ENCODE measurements around the gene PRKCB.
A peak's percentile ranks its signal among the peaks of the same experiment; 100 is the strongest.

PRKCB gene

DNA sequence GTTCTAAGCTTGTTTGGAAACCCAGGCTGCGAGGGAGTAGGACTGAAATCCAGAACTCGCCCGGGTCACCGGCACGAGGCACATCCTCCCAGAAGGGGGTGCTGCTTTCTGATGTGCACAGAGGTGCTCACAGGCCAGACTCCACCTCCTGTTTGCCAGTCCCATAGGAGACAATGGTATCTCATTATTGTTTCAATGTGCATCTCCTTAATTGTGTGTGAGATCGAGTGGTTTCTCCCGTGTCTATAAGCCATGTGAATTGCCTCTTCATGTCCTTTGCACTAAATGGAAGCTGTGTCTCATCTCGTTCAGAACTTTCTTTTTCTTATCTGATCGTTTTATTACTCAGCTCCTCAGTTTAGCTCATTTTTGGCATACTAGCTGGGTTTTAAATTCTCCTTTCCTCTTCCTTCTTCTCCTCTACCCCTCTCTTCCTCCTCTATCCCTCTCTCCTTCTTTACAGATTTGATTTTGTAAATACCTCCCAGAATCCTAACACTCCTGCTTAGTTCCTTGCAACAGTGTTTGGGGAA lies 32.1 kb upstream of the PRKCB start:
- CTCF ChIA-PET = interaction anchor here (0.5 to 3.4 kb wide), 31 partner anchors 11 to 702 kb away, joined by 3 to 58 read pairs (median 3); no protein-coding TSS in a partner anchor
- no peaks in the 10 kb centered on the region for H3K9me3 ChIP-seq (ENCODE audit: control insufficient read depth, insufficient read depth, low read depth, low read length)
- no peak overlapping the region for H3K27ac ChIP-seq (ENCODE audit: extremely low read depth, low read depth, low read length)
- H3K36me3 ChIP-seq (ENCODE audit: control insufficient read depth in 2 of 2, insufficient read depth in 1 of 2, low read length in 2 of 2) = no peaks in the 10 kb centered on the region
- POLR2A ChIA-PET = no interaction called here
- no peak overlapping the region for H3K4me3 ChIP-seq (ENCODE audit: low read depth, low read length)
- no peaks in the 10 kb centered on the region for H3K4me1 ChIP-seq (ENCODE audit: control insufficient read depth, insufficient read depth, low read length)
- no peak for TF ChIP-seq ZNF776 (tag by site-specific recombination; IDR thresholded peaks at IDR 0.05; ENCODE audit: borderline replicate concordance)
- no peak for TF ChIP-seq AEBP2 (tag by site-specific recombination; IDR thresholded peaks at IDR 0.05; ENCODE audit: borderline replicate concordance)
- TF ChIP-seq, protein P1, sequence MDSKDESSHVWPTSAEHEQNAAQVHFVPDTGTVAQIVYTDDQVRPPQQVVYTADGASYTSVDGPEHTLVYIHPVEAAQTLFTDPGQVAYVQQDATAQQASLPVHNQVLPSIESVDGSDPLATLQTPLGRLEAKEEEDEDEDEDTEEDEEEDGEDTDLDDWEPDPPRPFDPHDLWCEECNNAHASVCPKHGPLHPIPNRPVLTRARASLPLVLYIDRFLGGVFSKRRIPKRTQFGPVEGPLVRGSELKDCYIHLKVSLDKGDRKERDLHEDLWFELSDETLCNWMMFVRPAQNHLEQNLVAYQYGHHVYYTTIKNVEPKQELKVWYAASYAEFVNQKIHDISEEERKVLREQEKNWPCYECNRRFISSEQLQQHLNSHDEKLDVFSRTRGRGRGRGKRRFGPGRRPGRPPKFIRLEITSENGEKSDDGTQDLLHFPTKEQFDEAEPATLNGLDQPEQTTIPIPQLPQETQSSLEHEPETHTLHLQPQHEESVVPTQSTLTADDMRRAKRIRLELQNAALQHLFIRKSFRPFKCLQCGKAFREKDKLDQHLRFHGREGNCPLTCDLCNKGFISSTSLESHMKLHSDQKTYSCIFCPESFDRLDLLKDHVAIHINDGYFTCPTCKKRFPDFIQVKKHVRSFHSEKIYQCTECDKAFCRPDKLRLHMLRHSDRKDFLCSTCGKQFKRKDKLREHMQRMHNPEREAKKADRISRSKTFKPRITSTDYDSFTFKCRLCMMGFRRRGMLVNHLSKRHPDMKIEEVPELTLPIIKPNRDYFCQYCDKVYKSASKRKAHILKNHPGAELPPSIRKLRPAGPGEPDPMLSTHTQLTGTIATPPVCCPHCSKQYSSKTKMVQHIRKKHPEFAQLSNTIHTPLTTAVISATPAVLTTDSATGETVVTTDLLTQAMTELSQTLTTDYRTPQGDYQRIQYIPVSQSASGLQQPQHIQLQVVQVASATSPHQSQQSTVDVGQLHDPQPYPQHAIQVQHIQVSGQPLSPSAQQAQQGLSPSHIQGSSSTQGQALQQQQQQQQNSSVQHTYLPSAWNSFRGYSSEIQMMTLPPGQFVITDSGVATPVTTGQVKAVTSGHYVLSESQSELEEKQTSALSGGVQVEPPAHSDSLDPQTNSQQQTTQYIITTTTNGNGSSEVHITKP (tag by site-specific recombination; IDR thresholded peaks at IDR 0.05) = peak; percentile 59
- 0 out of 2 replicates have a peak, but pooled peaks have one; percentile 29 for TF ChIP-seq ZBTB11 (tag by site-specific recombination; conservative IDR thresholded peaks at IDR 0.05; ENCODE audit: low read depth)
- peak; percentile 43 for TF ChIP-seq ZNF654 (tag by site-specific recombination; IDR thresholded peaks at IDR 0.05; ENCODE audit: low read depth)
- TF ChIP-seq, protein P2, sequence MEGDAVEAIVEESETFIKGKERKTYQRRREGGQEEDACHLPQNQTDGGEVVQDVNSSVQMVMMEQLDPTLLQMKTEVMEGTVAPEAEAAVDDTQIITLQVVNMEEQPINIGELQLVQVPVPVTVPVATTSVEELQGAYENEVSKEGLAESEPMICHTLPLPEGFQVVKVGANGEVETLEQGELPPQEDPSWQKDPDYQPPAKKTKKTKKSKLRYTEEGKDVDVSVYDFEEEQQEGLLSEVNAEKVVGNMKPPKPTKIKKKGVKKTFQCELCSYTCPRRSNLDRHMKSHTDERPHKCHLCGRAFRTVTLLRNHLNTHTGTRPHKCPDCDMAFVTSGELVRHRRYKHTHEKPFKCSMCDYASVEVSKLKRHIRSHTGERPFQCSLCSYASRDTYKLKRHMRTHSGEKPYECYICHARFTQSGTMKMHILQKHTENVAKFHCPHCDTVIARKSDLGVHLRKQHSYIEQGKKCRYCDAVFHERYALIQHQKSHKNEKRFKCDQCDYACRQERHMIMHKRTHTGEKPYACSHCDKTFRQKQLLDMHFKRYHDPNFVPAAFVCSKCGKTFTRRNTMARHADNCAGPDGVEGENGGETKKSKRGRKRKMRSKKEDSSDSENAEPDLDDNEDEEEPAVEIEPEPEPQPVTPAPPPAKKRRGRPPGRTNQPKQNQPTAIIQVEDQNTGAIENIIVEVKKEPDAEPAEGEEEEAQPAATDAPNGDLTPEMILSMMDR (tag by site-specific recombination; IDR thresholded peaks at IDR 0.05) = peak; percentile 76
- TF ChIP-seq, protein P3, sequence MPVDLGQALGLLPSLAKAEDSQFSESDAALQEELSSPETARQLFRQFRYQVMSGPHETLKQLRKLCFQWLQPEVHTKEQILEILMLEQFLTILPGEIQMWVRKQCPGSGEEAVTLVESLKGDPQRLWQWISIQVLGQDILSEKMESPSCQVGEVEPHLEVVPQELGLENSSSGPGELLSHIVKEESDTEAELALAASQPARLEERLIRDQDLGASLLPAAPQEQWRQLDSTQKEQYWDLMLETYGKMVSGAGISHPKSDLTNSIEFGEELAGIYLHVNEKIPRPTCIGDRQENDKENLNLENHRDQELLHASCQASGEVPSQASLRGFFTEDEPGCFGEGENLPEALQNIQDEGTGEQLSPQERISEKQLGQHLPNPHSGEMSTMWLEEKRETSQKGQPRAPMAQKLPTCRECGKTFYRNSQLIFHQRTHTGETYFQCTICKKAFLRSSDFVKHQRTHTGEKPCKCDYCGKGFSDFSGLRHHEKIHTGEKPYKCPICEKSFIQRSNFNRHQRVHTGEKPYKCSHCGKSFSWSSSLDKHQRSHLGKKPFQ (tag by site-specific recombination; IDR thresholded peaks at IDR 0.05) = no peak
- TF ChIP-seq ZNF600 (tag by site-specific recombination; IDR thresholded peaks at IDR 0.05) = peak; percentile 48; the same call in 1 of the 2 replicates
- 0 out of 2 replicates have a peak, but pooled peaks have one; percentile 17 for TF ChIP-seq ZBTB17 (tag by site-specific recombination; IDR thresholded peaks at IDR 0.05)
- TF ChIP-seq ZNF350 (tag by site-specific recombination; IDR thresholded peaks at IDR 0.05) = no peak
- TF ChIP-seq, protein P4, sequence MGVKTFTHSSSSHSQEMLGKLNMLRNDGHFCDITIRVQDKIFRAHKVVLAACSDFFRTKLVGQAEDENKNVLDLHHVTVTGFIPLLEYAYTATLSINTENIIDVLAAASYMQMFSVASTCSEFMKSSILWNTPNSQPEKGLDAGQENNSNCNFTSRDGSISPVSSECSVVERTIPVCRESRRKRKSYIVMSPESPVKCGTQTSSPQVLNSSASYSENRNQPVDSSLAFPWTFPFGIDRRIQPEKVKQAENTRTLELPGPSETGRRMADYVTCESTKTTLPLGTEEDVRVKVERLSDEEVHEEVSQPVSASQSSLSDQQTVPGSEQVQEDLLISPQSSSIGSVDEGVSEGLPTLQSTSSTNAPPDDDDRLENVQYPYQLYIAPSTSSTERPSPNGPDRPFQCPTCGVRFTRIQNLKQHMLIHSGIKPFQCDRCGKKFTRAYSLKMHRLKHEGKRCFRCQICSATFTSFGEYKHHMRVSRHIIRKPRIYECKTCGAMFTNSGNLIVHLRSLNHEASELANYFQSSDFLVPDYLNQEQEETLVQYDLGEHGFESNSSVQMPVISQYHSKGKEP (tag by site-specific recombination; IDR thresholded peaks at IDR 0.05) = no peak

All from HEK293 (cell line).